KOPT-K1 (cell line): ENCODE measurements around the gene CHL1.

ENCODE experiments used
- H3K27ac ChIP-seq: fragments of 200-600 bp; sonication (generic); 2 replicates; pipeline ENCODE4 v1.5.1; 2016; ENCODE audit warnings: antibody characterized with exemption, mild to moderate bottlenecking, low read depth, low read length; ENCODE audit not compliant: poor library complexity, severe bottlenecking
- H3K36me3 ChIP-seq: fragments of 200-600 bp; sonication (generic); 2 replicates; pipeline ENCODE4 v1.5.1; 2017; ENCODE audit warnings: antibody characterized with exemption, mild to moderate bottlenecking, low read length, moderate library complexity; ENCODE audit not compliant: insufficient read depth
- H3K9me3 ChIP-seq: fragments of 200-600 bp; sonication (generic); 2 replicates; pipeline ENCODE4 v1.5.1; 2017; ENCODE audit warnings: antibody characterized with exemption, low read length, mild to moderate bottlenecking; ENCODE audit not compliant: insufficient read depth, poor library complexity, severe bottlenecking

CHL1 gene, protein sequence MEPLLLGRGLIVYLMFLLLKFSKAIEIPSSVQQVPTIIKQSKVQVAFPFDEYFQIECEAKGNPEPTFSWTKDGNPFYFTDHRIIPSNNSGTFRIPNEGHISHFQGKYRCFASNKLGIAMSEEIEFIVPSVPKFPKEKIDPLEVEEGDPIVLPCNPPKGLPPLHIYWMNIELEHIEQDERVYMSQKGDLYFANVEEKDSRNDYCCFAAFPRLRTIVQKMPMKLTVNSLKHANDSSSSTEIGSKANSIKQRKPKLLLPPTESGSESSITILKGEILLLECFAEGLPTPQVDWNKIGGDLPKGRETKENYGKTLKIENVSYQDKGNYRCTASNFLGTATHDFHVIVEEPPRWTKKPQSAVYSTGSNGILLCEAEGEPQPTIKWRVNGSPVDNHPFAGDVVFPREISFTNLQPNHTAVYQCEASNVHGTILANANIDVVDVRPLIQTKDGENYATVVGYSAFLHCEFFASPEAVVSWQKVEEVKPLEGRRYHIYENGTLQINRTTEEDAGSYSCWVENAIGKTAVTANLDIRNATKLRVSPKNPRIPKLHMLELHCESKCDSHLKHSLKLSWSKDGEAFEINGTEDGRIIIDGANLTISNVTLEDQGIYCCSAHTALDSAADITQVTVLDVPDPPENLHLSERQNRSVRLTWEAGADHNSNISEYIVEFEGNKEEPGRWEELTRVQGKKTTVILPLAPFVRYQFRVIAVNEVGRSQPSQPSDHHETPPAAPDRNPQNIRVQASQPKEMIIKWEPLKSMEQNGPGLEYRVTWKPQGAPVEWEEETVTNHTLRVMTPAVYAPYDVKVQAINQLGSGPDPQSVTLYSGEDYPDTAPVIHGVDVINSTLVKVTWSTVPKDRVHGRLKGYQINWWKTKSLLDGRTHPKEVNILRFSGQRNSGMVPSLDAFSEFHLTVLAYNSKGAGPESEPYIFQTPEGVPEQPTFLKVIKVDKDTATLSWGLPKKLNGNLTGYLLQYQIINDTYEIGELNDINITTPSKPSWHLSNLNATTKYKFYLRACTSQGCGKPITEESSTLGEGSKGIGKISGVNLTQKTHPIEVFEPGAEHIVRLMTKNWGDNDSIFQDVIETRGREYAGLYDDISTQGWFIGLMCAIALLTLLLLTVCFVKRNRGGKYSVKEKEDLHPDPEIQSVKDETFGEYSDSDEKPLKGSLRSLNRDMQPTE (N-terminal part only)

DNA sequence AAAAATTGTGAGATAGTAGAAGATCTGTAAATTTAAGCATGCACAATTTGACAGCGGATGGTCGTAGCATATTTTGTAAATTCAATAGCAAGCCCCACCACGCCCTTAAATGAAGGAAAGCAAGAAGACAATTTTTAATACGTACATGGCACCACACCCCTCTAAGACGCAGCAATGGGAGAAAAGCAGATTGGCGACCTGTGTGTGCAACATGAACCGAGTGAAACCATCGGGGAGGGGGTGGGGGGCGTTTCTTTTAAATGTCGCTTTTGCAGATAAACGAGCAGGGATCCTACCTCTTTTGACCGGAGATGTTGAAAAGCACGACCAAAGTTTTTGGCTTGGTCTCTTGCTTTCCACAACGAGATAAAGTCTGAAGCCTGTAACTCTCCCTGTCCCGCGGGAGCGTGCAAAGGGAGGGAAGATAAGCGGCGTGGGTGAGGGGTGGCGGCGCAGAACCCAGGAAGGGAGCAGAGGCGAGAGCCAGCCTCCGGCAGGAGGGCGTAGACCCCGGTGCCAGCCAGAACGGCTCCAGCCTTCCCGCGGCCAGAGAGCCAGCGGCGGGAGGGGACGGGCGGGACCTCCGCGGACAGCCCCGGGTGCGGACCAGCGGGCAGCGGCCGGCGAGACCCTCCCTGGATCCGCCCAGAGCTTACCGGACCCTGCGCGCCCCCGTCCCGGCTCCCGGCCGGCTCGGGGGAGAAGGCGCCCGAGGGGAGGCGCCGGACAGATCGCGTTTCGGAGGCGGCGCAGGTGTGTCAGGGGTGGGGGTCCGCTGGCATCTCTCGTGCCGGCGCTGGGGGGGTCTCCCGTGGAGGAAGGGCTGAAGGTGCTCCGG is at the start of gene CHL1:
TSS of gene CHL1 (plus strand) at position 453 of the 838 bp plus-strand sequence. CDS start 123,014 bp downstream, outside the sequence.
- Histone ChIP-seq H3K27ac (no peak within 1 kb of the TSS), H3K36me3 (no peaks in the 10 kb centered on the region), H3K9me3 (no peaks in the 10 kb centered on the region)

DNA sequence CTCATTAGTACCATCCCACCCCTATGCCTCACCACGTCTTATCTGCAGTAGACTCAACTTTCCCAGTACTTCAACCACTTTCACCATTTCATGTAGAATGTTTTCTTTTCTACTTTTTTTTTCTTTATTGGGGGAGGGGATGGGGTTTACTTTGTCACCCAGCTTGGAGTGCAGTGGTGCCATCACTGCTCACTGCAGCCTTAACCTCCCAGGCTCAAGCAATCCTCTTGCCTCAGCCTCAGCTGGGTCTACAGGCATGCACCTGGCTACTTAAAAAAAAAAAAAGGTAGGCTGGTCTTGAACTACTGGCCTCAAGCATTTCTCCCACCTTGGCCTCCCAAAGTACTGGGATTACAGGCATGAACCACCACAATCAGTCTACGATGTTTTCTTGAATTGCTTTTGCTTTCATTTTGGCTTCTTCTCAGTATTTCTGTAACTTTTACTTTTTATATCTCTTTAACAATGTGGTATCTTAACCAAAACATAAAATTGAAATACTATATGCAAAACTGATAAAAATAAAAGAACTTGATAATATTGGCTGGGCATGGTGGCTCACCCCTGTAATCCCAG is 44.9 kb upstream of the CHL1 start:
- Histone ChIP-seq H3K36me3 (no peaks in the 10 kb centered on the region), H3K27ac (no peak overlapping the region), H3K9me3 (no peaks in the 10 kb centered on the region)

DNA sequence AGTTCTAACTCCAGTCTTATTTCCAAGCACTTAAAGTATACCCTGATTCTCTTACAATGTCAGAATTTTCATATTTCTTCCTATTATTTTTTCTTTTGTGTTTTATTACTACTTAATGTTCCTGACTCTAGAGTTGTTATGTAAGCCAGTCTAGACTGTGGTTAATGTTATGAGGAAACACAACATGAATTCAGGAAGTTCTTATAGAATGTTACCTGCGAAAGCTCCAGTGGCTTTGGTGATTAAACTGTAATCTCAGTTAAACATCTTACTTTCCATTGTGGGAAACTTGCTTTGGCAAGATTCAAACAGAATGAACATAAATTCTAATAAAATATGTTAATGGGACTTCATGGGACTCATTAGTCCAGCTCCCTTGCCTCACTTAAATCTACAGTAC is 36.6 kb upstream of the CHL1 start:
- no peak overlapping the region for H3K27ac ChIP-seq
- no peaks in the 10 kb centered on the region for H3K36me3 ChIP-seq
- H3K9me3 ChIP-seq, result no peaks in the 10 kb centered on the region

DNA sequence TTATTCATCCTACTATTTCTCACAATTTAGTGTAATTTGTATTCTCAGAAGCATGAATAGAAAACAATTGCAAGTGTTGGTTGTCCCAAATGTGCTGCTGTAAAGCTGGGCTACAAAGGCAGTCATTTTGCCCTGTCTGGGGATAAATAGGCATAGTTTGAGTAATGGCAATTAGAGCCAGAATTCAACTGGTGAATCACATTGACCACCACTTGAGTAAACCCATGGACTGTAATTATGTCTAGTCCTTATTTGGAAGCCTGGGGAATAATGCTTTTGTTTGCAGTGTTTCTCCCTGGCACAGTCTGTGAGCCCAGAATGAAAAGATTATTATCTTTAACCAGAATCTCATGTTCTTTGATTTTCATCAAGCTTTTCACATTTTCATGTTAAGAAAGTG is 30.5 kb upstream of the CHL1 start:
- Histone ChIP-seq H3K36me3 (no peaks in the 10 kb centered on the region), H3K27ac (no peak overlapping the region), H3K9me3 (no peaks in the 10 kb centered on the region)

DNA sequence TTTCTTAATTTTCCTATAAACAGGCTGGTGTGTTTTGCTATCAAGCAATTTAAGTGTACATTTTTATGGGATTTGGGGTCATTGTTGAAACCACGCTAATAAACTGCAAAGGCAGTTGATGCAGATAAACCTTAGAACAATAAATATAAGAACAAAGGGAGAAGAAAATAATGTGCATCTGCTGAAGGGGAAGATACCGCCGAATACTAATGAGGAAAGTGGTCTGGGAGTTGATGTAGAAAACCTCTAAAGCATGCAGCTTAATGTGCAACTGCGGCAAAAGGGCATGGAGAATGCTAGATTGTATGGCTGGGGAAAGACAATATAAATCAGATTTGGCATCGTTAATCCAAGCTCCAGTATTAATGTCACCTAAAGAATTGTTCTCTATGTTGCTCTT is 29.8 kb upstream of the CHL1 start:
- Histone ChIP-seq H3K9me3 (no peaks in the 10 kb centered on the region), H3K36me3 (no peaks in the 10 kb centered on the region), H3K27ac (no peak overlapping the region)

DNA sequence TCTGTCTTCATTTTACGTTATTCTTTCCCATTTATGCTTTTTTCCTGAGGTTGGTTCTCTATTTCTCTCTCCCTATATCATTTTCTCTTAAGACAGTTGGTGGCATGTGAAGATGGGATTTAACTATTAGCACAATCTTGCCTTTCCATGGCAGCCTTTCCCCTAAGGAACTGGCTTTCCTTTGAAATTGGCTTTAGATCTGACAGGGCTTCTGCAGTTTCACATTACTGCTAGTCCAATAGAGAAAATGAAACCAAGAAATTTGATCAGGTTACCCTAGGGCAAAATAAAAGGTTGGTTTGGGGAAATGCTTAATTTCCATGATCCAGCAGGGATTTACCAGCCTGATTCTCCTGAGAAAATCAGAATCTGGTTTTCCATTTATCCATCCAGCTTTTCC is 22.7 kb upstream of the CHL1 start:
- Histone ChIP-seq H3K27ac (no peak overlapping the region), H3K9me3 (no peaks in the 10 kb centered on the region), H3K36me3 (no peaks in the 10 kb centered on the region)

DNA sequence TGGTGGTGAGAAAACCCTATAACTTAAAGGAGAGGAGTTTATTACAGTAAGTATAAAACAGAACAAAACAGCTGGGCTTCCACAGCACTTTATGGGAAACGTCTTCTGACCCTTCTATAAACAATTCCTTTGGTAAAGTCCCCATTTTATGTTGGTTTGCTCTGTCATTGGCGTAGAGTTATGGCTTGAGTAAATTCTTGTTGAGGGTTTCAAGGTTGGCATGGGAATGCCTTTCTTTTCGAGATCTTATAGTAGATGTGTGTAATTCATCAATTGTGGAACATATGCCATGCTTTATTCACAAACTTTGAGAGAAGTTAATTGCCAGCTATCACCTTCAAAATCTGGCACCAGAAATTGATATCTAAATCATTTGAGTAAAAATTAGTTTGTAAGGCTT is 11.6 kb upstream of the CHL1 start:
- no peaks in the 10 kb centered on the region for H3K36me3 ChIP-seq
- H3K9me3 ChIP-seq, result no peaks in the 10 kb centered on the region
- no peak overlapping the region for H3K27ac ChIP-seq

DNA sequence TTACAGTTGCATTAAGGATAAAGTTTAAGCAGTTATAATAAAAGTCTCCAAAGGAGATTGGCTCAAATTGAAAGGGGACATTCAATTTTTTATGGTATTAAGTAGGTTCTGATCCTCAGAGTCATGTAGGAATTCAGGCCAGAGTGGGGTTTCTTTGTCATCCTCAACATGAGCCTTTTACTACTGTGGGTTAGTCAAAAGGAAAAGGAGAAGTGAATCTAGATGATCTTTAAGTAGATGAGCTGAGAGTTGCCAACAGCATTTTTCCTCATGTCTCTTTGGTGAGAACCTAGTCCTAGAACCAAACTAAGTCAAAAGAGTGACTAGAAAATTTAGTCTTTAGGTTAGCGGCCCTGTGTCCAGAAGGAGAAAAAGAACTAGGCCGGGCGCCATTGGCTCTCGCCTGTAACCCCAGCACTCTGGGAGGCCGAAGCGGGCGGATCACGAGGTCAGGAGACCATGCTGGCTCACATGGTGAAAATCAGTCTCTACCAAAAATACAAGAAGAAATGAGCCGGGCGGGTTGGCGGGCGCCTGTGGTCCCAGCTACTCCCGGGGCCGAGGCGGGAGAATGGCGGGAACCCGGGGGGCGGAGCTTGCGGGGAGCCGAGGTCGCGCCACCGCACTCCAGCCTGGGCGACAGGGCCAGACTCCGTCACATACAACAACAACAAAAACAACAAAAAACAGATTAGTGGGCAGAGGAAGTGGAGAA is 4.2 kb upstream of the CHL1 start:
- no peak overlapping the region for H3K27ac ChIP-seq
- H3K36me3 ChIP-seq, result no peaks in the 10 kb centered on the region
- no peaks in the 10 kb centered on the region for H3K9me3 ChIP-seq

DNA sequence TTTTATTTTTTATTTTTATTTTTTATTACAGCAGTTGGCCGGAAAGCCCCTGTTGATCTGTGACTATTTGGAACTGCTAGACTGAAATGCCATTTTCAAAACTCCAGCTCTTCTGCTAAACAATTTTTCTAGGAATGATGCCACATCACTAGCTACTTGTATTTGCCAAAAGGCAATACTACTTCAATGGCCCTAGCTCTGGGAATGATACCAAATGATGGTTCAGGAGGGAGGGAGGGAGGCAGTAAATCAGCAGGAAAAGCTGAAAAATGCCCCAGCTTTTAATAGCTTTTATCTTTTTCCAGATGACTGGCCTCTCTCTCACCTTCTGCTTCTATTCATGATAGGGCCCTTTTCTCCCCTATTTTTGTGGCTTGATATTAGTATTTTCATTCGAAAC is 2.6 kb upstream of the CHL1 start:
- no peaks in the 10 kb centered on the region for H3K9me3 ChIP-seq
- H3K27ac ChIP-seq, result no peak overlapping the region
- H3K36me3 ChIP-seq, result no peaks in the 10 kb centered on the region

DNA sequence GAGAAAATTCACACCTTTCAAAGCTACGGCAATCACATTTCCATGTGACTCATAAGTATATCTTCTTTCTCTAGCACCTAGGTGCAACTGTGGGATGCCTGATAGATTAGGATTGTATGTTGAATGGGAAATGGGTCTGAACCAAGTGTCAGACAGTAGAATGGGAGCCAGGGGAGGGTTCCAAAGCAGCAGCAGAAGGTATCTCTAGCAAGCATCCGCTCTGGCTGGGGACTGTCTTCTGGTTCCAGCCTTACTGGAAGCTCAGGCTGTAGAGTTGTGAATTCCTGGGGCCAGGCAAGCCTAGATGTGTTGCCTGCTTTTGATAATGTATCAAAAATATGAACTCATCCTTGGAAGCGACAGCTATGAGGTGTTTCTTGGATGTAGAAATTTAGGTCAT is 2.1 kb upstream of the CHL1 start:
- H3K27ac ChIP-seq, result no peak overlapping the region
- no peaks in the 10 kb centered on the region for H3K9me3 ChIP-seq
- no peaks in the 10 kb centered on the region for H3K36me3 ChIP-seq

DNA sequence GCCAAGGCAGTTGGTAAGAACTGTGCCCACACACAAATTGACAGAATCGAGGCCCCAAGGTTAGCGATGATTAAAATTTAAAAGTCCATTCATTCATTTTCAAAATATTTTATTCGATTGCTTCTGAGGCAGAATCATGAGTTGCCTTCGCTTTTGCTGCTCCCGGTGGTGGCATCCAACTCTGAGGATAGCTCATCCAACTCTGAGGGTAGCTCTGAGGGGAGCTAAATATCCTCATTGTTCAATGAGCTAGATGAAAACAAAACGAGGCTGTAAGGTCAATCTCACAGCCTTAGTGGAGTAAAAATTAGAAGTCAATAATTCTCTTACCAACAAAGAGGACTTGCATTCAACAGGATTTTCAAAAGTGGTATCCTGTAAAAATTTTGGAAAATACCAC is 897 bp upstream of the CHL1 start:
- H3K27ac ChIP-seq, result no peak overlapping the region
- no peaks in the 10 kb centered on the region for H3K9me3 ChIP-seq
- H3K36me3 ChIP-seq, result no peaks in the 10 kb centered on the region

DNA sequence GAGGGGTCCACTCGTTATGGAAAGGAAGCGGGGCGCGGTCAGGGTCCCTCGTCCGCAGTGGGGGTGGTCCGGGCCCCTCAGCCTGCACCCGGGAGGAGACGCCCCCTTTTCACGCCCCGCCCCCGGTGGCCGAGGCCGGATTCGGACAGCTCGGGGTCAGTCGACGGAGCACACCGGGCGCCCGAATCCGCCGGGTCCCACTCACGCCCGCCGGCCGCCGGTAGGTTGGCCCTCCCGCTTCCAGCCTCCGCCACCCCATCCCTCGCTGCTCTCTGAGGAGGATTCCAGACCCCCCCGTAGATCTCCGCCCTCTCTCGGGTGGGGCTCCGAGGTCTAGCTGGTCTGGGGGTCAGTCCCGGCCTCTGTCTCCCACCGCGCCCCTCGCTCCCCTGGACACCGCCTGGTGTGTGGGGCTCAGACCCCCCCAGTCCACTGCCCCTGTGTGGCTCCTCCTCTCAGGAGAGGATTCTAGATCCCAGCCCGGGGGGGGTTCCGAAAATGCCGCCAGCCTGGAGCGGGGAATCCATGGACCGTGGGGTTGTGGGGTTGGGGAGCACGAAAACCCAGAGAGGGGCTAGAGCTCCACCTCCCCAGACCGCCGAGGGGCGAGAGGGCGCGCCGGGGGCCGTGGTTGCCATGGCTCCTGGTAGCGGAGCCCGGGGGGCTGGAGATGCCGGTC is 725 bp downstream of the CHL1 start:
- Histone ChIP-seq H3K36me3 (no peaks in the 10 kb centered on the region), H3K9me3 (no peaks in the 10 kb centered on the region)

DNA sequence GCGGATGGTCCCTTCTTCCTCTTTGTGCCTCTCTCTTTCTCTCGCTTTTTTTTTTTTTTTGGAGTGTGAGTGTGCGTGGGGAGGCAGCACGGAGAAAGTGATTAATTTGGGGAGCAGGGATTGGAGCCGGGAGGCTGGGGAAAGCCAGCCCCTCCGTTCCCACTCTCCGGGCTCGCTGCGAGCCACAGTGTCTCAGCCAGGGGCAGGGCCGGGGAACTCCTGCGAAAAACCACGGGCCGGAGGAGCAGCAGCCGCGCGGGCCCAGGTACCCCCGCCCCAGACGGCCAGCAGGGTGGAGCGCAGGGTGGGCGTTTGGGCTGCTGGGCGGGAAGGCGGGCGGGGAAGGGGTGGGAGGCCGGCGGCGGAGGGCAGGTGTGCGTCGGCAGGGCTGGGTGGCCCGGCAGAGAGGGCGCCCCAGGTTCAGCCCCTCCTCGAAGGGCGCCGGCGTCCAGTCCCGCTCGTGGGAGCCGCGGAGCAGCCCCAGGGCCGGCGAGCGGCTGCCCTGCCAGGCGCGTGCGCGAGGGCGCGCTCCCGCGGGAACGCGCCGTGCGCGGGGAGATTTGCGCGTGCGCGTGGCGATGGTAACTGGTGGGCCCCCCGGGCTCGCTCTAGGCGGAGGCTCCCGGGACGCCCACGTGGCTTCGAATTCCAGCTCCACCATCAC is 1.4 kb downstream of the CHL1 start:
- Histone ChIP-seq H3K27ac (no peak overlapping the region), H3K9me3 (no peaks in the 10 kb centered on the region), H3K36me3 (no peaks in the 10 kb centered on the region)

More for the DNA sequence above, 725 bp downstream of the CHL1 start:
- H3K27ac ChIP-seq, result no peak overlapping the region
